ENCODE data around the gene CDH12. TPM values are rescaled to one million over a fixed set of nuclear protein-coding genes. Genes with fewer than 3 reads are reported as not detected.

The CDH12 gene
- total RNA-seq, 2 donors from 2014 or later, result 0.90 to 1.9 TPM

DNA sequence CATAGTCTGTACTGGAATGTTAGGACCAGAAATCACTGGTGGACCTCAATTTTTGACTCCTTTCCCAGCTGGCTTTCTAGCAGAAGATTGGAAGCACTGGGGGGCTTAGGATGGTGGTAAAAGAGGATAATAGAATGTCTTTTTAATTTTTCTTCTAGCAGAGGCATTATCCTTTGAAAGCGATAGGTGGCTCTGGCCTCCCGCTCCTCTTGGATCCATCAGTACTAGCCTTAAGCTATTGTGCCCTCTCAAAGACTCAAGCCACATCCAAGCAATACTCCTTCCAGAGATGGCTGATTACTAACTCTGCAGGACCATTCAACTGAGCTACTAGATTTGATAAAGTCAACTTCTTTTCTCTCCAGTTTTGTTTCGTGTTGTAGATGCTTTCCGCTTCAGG lies 610.6 kb downstream of the CDH12 start:
- H3K9ac ChIP-seq (ENCODE audit: extremely low read depth, low read length, poor library complexity, severe bottlenecking), result no peak overlapping the region
- no peaks in the 10 kb centered on the region for H3K9me3 Mint-ChIP-seq
- H3K4me3 Mint-ChIP-seq, result no peak overlapping the region
- no peaks in the 10 kb centered on the region for H3K27me3 Mint-ChIP-seq (ENCODE audit: insufficient read depth)
- no peaks in the 10 kb centered on the region for H3K4me1 Mint-ChIP-seq
- WGBS, 2 experiments (ENCODE audit: insufficient coverage in 1 of 2, insufficient read length in 1 of 2), result 61 to 69% methylated on average over 2 to 4 of the region's 4 CpGs
- H3K36me3 ChIP-seq (ENCODE audit: control insufficient read depth, insufficient read depth, low read length), result no peaks in the 10 kb centered on the region
- H3K27ac Mint-ChIP-seq, result no peak overlapping the region
- TF ChIP-seq, protein P1, sequence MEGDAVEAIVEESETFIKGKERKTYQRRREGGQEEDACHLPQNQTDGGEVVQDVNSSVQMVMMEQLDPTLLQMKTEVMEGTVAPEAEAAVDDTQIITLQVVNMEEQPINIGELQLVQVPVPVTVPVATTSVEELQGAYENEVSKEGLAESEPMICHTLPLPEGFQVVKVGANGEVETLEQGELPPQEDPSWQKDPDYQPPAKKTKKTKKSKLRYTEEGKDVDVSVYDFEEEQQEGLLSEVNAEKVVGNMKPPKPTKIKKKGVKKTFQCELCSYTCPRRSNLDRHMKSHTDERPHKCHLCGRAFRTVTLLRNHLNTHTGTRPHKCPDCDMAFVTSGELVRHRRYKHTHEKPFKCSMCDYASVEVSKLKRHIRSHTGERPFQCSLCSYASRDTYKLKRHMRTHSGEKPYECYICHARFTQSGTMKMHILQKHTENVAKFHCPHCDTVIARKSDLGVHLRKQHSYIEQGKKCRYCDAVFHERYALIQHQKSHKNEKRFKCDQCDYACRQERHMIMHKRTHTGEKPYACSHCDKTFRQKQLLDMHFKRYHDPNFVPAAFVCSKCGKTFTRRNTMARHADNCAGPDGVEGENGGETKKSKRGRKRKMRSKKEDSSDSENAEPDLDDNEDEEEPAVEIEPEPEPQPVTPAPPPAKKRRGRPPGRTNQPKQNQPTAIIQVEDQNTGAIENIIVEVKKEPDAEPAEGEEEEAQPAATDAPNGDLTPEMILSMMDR (conservative IDR thresholded peaks at IDR 0.05), result peak; percentile 78
- H3K4me3 ChIP-seq (ENCODE audit: low read length), result no peak overlapping the region
- no peaks in the 10 kb centered on the region for H3K36me3 Mint-ChIP-seq (ENCODE audit: low read depth)
- DNase-seq, result peak; percentile 62
- no peaks in the 10 kb centered on the region for H3K4me1 ChIP-seq (ENCODE audit: control insufficient read depth, insufficient read depth, low read length)
- no peaks in the 10 kb centered on the region for H3K9me3 ChIP-seq (ENCODE audit: control insufficient read depth, low read length)
- no peak overlapping the region for H3K27ac ChIP-seq (ENCODE audit: low read depth, low read length)
- H3K27me3 ChIP-seq (ENCODE audit: control insufficient read depth, insufficient read depth, low read length, poor library complexity, severe bottlenecking), result no peaks in the 10 kb centered on the region

- H3K27ac Mint-ChIP-seq, result no peak overlapping the region
- H3K4me1 Mint-ChIP-seq, result no peaks in the 10 kb centered on the region
- no peaks in the 10 kb centered on the region for H3K27me3 Mint-ChIP-seq (ENCODE audit: insufficient read depth)
- H3K4me3 ChIP-seq (ENCODE audit: low read length), result no peak overlapping the region
- no peak overlapping the region for H3K4me3 Mint-ChIP-seq
- no peaks in the 10 kb centered on the region for H3K36me3 Mint-ChIP-seq (ENCODE audit: low read depth)
- H3K9me3 Mint-ChIP-seq, result no peaks in the 10 kb centered on the region
- no peaks in the 10 kb centered on the region for H3K27me3 ChIP-seq (ENCODE audit: control insufficient read depth, insufficient read depth, low read length, poor library complexity, severe bottlenecking)
- DNase-seq, result no peak
- no peak overlapping the region for H3K27ac ChIP-seq (ENCODE audit: low read depth, low read length)
- H3K36me3 ChIP-seq (ENCODE audit: control insufficient read depth, insufficient read depth, low read length), result no peaks in the 10 kb centered on the region
- no peaks in the 10 kb centered on the region for H3K9me3 ChIP-seq (ENCODE audit: control insufficient read depth, low read length)
- TF ChIP-seq, protein P1 (conservative IDR thresholded peaks at IDR 0.05), result no peak
- no peaks in the 10 kb centered on the region for H3K4me1 ChIP-seq (ENCODE audit: control insufficient read depth, insufficient read depth, low read length)
- H3K9ac ChIP-seq (ENCODE audit: extremely low read depth, low read length, poor library complexity, severe bottlenecking), result no peak overlapping the region
- WGBS, 2 experiments (ENCODE audit: insufficient coverage in 1 of 2, insufficient read length in 1 of 2), result 94% methylated on average over 1 of the region's 1 CpG; no CpG with 5 or more reads in 1 of the 2 experiments
Observed at GRCh38 chr5:22238047-22238446, 615.1 kb downstream of the CDH12 start.

DNA sequence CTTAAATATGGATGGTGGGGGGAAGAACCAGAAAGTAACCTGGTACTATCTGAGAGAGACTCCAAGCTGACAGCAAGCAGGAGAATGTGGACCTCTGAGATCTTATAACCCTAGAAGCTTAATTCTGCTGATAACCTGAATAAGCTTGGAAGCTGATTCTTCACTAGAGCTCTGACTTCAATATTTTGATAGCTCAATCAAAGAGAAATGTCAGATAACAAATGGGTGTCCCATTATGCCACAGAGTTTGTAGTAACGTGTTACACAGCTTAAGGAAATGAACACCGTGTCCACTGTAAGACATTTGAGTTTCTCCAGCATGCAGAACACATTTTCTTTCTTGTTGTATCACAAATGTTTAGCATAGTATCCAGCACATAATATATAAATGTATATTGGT lies 626.7 kb downstream of the CDH12 start:
- Mint-ChIP-seq H3K4me1 (no peaks in the 10 kb centered on the region), H3K27ac (no peak overlapping the region), H3K36me3 (ENCODE audit: low read depth) (no peaks in the 10 kb centered on the region), H3K4me3 (no peak overlapping the region), H3K9me3 (no peaks in the 10 kb centered on the region), H3K27me3 (ENCODE audit: insufficient read depth) (no peaks in the 10 kb centered on the region)
- Histone ChIP-seq H3K27ac (ENCODE audit: low read depth, low read length) (no peak overlapping the region), H3K4me1 (ENCODE audit: control insufficient read depth, insufficient read depth, low read length) (no peaks in the 10 kb centered on the region), H3K9me3 (ENCODE audit: control insufficient read depth, low read length) (no peaks in the 10 kb centered on the region), H3K27me3 (ENCODE audit: control insufficient read depth, insufficient read depth, low read length, poor library complexity, severe bottlenecking) (no peaks in the 10 kb centered on the region), H3K4me3 (ENCODE audit: low read length) (no peak overlapping the region), H3K9ac (ENCODE audit: extremely low read depth, low read length, poor library complexity, severe bottlenecking) (no peak overlapping the region), H3K36me3 (ENCODE audit: control insufficient read depth, insufficient read depth, low read length) (no peaks in the 10 kb centered on the region)
- DNase-seq, result no peak
- TF ChIP-seq, protein P1 (conservative IDR thresholded peaks at IDR 0.05), result no peak
- WGBS, 2 experiments (ENCODE audit: insufficient coverage in 1 of 2, insufficient read length in 1 of 2), result 96 to 100% methylated on average over 1 to 2 of the region's 2 CpGs

All from endodermal cell (in vitro differentiated cells).